Measurements from ENCODE around the gene GNG12.

GRCh38 chr1:67761730-67762129 is 71.5 kb downstream of the GNG12 start:
- TF ChIP-seq, protein P1, sequence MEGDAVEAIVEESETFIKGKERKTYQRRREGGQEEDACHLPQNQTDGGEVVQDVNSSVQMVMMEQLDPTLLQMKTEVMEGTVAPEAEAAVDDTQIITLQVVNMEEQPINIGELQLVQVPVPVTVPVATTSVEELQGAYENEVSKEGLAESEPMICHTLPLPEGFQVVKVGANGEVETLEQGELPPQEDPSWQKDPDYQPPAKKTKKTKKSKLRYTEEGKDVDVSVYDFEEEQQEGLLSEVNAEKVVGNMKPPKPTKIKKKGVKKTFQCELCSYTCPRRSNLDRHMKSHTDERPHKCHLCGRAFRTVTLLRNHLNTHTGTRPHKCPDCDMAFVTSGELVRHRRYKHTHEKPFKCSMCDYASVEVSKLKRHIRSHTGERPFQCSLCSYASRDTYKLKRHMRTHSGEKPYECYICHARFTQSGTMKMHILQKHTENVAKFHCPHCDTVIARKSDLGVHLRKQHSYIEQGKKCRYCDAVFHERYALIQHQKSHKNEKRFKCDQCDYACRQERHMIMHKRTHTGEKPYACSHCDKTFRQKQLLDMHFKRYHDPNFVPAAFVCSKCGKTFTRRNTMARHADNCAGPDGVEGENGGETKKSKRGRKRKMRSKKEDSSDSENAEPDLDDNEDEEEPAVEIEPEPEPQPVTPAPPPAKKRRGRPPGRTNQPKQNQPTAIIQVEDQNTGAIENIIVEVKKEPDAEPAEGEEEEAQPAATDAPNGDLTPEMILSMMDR (IDR thresholded peaks at IDR 0.05): no peak
- TF ChIP-seq STAT6 (CRISPR knock-in tag; conservative IDR thresholded peaks at IDR 0.05; ENCODE audit: low read depth): no peak
